ENCODE results near the gene CCDC57.
"Not testable (repeated sequence)": the region's sequence is repeated elsewhere in the genome, so short reads cannot be mapped to it uniquely, and the experiment has no call there.

GRCh38 chr17:82174042-82174857, 38.4 kb downstream of the CCDC57 start:
- TF ChIP-seq CTCF (optimal IDR thresholded peaks at IDR 0.05 in 1 of 3, IDR thresholded peaks at IDR 0.05 in 1 of 3, conservative IDR thresholded peaks at IDR 0.05 in 1 of 3; ENCODE audit: extremely low read depth in 1 of 3, insufficient read depth in 2 of 3, low read length in 3 of 3); EZH2 (IDR thresholded peaks at IDR 0.05; ENCODE audit: low read length): not testable (repeated sequence)

Data from keratinocyte (primary cell).